ENCODE data around the gene GRAMD1B.
A peak's percentile ranks its signal among the peaks of the same experiment; 100 is the strongest.

The GRAMD1B gene

DNA sequence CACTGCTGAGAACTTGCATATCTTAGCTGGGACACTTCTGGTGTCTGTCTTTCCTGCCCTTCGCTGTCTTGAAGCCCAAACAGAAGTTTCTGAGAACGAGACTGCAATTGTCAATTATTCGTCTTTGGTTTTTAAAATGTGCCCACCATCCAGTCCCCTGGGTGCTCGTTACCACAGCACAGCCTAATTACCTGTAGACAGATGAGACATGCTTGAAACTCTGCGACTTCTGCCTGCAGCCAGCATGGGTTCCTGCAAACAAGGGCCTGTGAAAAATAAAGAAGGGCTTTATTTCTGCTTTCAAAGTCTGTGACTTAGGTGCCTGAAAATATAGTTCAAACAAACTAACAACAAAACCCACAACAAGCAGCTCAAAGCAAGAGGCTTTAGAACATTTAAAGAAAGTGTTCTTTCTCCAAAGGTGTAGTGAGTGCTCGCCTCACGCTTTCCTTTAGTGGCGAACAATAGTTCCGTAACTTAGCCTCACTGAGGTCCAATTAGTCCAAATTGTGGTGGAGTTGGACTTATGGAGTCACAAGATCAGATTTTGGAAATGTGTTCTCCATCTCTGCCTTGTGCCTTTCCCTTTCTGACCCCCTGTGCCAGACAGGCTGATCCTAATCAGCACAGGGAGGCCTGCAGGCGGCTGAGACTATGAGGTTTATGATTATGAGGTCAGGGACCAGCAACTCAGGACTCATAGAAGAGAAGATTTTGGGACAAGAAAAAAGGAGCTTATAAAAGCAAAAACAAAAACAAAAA, 20.4 kb upstream of the GRAMD1B start:
- no peak for DNase-seq (ENCODE audit: low spot score)

- DNase-seq (ENCODE audit: low spot score), result no peak
These were observed 19.9 kb upstream of the GRAMD1B start for GRCh38 chr11:123410218-123410549.

- DNase-seq (ENCODE audit: low spot score), result no peak
These were observed 16.4 kb upstream of the GRAMD1B start for GRCh38 chr11:123413636-123414035.

- no peak for DNase-seq (ENCODE audit: low spot score)
These were observed 13.5 kb upstream of the GRAMD1B start for GRCh38 chr11:123416566-123416965.

GRCh38 chr11:123418351-123419114, 11.5 kb upstream of the GRAMD1B start:
- no peak for DNase-seq (ENCODE audit: low spot score)

- DNase-seq (ENCODE audit: low spot score), result no peak
These were observed 10.2 kb upstream of the GRAMD1B start for GRCh38 chr11:123419731-123420452.

DNA sequence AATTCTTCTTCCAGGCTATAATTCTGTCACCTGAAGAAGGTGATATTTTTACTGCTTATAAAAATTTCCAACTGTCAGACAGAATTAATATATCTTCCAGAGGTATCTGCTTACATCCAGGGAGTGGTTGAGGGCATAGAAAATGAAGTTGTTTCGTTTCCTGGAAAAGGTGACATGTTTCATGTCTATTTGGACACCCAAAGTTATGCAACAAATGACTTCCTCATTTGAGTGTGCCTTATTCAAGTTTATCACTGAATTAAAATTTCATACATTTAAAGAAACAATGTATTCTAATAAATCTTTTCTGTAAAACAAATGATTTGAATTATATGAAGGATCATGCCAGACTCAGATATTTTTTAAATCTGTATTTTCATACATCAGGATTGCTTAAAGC, 8.5 kb upstream of the GRAMD1B start:
- DNase-seq (ENCODE audit: low spot score), result no peak

DNA sequence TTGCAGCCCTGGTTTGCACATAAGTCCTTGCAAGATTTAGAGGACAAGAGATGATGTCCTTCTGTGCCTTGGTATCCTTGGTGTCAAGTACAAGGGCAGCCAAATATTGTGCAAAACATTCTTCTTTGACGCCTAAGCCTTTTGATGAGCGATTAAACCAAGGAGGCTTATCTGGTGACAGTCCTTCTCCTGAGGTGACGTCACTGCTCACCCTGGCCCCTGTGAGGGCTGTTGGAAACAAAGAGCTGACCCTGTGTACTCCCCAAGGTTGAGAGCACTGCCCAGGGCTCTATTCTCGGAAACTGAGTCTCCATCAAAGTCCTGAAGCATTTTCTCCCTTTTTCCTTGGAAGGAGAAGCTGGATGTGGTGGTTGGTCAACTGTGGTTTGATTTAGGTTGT, 4.7 kb upstream of the GRAMD1B start:
- DNase-seq (ENCODE audit: low spot score), result no peak

DNA sequence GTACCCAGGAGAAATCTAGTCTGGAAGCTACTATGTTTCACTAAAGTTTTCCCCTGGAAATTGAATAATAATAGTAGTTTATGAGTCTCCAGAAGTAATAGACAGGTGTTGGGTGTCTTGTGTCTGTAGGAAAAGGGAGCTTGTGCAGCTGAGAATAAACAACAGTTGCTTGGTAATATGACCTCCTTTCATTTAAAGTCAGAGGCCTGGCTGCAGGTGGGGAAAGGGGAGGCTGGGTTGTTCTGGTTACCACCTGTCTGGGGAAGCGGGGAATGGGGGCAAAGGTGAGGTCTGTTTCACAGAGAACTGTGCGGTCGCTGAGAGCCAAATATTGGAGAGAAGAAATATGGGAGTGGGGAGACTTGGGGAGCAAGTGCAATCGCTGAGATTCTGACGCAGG, 3.3 kb upstream of the GRAMD1B start:
- DNase-seq (ENCODE audit: low spot score), result no peak

DNA sequence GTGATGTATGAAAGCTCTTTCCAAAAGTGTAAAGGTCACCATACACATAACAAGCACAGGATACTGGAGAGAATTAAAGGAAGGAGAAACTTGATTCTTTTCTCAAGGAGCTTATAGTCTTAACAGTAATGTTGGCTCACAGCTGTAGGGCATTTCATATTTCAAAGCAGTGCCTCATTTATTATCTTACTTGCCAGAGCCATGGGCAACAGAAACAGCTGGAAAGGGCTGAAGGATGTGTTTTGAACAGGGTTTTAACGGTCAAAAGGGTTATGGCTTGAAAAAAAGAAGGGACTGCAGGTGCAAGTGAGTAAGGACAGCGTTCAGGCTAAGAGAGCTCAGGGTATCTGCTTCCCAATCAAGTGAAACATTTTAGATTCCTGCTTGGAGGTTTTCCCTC, 2.7 kb upstream of the GRAMD1B start:
- no peak for DNase-seq (ENCODE audit: low spot score)

GRCh38 chr11:123428116-123428715, 1.9 kb upstream of the GRAMD1B start:
- DNase-seq (ENCODE audit: low spot score), result no peak

DNA sequence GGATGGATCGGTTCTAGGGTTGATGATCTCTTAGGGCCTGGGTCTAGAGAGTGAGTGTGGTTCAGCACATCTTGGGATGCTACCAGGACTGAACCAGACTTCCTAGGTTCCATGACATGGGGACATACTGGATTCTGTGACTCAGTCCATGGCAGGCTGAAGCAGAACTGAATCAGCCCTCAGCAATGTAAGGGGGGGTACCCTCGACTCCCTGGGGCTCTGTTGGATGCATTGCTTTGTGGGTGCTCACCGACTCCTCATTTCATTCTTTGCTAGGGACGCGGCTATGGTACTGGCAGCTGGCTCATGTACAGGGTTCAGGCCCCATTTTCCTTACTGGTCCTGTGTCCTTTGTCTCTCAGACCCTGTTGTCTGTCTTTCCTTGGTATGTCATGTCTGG, 733 bp upstream of the GRAMD1B start:
- no peak for DNase-seq (ENCODE audit: low spot score)

DNA sequence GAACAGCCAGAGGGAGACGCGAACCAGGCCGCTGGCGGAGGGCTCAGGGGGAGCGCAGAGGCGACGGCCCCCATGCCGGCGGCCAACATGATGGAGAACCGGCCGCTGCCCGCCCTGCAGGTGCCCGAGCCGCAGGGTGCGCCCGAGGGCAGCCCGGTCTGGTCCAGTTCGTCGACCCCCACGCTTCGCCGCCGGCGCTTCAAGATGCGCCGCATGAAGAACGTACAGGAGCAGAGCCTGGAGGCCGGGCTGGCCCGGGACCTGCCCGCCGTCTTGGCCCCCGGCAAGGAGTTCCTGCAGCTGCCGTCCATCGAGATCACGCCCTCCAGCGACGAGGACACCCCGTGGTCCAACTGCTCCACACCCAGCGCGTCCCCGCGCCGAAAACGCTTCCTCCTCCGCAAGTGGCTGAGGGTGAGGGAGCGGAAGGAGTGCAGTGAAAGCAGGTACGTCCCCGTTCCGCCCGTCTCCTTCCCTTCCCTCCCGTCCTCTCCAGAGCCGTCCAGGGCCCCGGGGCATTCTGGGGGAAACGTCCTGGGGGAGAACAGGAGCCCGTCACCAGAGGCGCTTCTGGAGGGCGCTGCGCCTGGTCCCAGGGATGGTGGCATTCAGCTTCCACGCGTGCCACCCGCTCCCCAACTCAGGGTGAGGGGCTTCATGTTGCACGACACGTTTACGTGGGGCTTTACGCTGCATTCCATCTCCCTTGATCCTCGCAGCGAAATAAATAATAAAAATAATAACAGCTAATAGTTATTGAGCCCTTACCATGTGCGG, 840 bp downstream of the GRAMD1B start:
- peak; percentile 46 for DNase-seq (ENCODE audit: low spot score)

GRCh38 chr11:123431619-123432018, 1.6 kb downstream of the GRAMD1B start:
- DNase-seq (ENCODE audit: low spot score), result no peak

GRCh38 chr11:123434262-123434661, 4.2 kb downstream of the GRAMD1B start:
- peak; percentile 37 for DNase-seq (ENCODE audit: low spot score)

- DNase-seq (ENCODE audit: low spot score), result no peak
These were observed 4.8 kb downstream of the GRAMD1B start for GRCh38 chr11:123434911-123435310.

- no peak for DNase-seq (ENCODE audit: low spot score)
These were observed 7.3 kb downstream of the GRAMD1B start for GRCh38 chr11:123437236-123437979.

- no peak for DNase-seq (ENCODE audit: low spot score)
These were observed 8.1 kb downstream of the GRAMD1B start for GRCh38 chr11:123438131-123438627.

DNA sequence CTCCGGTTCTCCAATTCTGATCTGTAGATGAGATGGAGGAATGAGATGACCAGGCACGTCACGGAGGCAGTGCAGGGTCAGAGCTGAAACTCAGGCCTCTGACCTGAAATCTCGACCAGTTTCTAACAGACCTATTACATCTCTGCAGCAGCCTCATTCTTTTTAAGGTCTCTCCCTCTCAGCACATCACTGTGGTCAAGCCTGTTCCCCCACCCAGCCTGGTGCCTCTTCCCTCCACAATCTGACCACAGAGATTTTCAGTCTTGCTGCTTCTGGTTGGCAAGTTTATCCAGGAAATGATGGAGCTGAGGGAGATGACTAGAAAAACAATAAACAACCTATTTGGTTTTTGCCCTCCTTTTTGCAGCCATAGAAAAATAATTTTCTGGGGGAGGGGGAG, 9.5 kb downstream of the GRAMD1B start:
- DNase-seq (ENCODE audit: low spot score), result no peak

DNA sequence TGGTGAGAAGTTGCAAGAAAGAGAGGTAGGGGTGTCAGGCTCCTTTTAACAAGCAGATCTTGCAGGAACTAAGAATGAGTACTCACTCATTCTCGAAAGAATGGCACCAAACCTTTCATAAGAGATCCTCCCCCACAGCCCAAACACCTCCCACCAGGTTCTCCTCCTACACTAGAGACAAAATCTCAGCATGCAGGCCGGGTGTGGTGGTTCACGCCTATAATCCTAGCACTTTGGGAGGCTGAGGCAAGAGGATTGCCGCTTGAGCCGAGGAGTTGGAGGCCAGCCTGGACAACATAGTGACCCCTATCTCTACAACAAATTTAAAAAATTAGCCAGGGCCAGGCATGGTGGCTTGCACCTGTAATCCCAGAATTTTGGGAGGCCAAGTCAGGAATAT, 11.1 kb downstream of the GRAMD1B start:
- DNase-seq (ENCODE audit: low spot score), result no peak

All from iPS-NIHi11 (cell line).